Right lung (tissue), 5 donors: Measurements from ENCODE around the gene PTGER4. TPM values are rescaled to one million over a fixed set of nuclear protein-coding genes. Genes with fewer than 3 reads are reported as not detected.
A peak's percentile ranks its signal among the peaks of the same experiment; 100 is the strongest.

ENCODE experiments used
- DNase-seq, 2 donors: peaks; one replicate each; pipeline ENCODE4 v3.0.0-alpha.2; 2013
- polyA plus RNA-seq, 5 donors: library from polyadenylated mRNA; unstranded; fragments of 120-200 nt; gene quantifications; one replicate each; pipeline versions ENCODE4 v1.2.1 to v1.2.3, GENCODE V29; 2013; ENCODE audit warnings: inconsistent platforms in 1 of 5, low replicate concordance in 1 of 5; ENCODE audit not compliant: insufficient read length in 5 of 5, insufficient read depth in 1 of 5

The PTGER4 gene
- polyA plus RNA-seq, 5 donors, result 2.2 to 4.7 (median 3.4) TPM

- DNase-seq, result no peak
Measured at GRCh38 chr5:40667161-40667663, 12.5 kb upstream of the PTGER4 start.

GRCh38 chr5:40669606-40670390 is 9.9 kb upstream of the PTGER4 start:
- no peak for DNase-seq

GRCh38 chr5:40672425-40672824 is 7.3 kb upstream of the PTGER4 start:
- DNase-seq, result no peak

DNA sequence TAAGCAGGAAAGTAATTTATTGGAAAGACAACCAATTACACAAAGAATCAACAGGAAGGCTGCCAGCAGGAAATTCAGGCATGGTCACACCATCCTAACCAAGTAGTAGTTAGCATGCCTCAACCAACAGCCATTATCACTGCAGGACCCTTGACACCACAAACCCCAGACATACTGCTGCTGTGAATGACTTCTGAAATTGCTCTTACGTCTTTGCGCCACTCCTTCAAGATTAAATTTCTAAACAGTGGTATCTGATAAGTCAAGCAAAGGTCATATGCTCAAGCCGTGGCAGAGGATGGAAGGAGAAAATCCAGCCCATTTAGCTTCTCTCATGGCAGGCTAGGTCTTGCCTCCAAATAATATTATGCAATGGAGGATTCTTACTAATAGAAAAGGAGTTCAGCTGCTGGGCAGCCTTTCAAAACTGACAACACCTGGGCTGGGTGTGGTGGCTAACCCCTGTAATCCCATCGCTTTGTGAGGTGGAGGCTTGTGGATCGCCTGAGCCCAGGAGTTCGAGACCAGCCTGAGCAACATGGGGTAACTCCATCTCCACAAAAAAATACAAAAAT is 5.0 kb upstream of the PTGER4 start:
- DNase-seq, result no peak

- DNase-seq, result no peak
Measured at GRCh38 chr5:40675396-40676133, 4.2 kb upstream of the PTGER4 start.

- DNase-seq, result no peak
Measured at GRCh38 chr5:40676613-40677343, 2.9 kb upstream of the PTGER4 start.

GRCh38 chr5:40677456-40677855 is 2.3 kb upstream of the PTGER4 start:
- no peak for DNase-seq

- no peak for DNase-seq
Measured at GRCh38 chr5:40678026-40678425, 1.7 kb upstream of the PTGER4 start.

DNA sequence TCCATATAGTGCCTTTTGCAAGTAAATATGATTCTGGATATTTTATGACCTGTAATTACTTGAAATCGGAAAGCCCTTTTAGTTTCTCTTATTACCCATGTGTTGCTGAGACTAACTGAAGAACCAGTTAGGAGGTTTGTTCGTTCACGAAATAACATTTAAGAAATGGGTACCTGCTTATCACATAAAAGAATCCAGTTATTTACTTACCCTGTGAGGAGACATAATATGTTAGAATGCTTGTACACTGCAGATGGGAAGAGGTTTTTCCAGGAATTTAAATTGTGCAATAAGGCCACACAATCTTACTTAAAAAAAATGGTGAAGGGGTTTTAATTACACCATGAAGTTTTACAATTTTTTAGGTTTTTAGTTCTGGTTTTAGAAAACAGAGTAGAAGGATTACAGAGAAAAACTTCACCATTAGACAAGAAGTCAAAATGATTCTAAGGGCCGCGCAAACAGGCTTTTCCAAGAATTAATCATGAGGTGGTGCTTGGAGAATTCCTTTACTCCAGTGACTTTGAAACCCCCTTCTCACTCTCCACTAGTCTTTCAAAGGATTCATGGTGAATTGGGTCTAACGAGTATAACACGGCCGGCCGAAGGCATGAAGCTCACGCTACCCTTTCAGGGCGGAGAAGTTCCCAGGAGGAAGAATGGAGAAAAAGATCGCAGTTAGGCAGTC is 1.1 kb upstream of the PTGER4 start:
- DNase-seq, result peak in 1 of 2 donors; percentile 41

DNA sequence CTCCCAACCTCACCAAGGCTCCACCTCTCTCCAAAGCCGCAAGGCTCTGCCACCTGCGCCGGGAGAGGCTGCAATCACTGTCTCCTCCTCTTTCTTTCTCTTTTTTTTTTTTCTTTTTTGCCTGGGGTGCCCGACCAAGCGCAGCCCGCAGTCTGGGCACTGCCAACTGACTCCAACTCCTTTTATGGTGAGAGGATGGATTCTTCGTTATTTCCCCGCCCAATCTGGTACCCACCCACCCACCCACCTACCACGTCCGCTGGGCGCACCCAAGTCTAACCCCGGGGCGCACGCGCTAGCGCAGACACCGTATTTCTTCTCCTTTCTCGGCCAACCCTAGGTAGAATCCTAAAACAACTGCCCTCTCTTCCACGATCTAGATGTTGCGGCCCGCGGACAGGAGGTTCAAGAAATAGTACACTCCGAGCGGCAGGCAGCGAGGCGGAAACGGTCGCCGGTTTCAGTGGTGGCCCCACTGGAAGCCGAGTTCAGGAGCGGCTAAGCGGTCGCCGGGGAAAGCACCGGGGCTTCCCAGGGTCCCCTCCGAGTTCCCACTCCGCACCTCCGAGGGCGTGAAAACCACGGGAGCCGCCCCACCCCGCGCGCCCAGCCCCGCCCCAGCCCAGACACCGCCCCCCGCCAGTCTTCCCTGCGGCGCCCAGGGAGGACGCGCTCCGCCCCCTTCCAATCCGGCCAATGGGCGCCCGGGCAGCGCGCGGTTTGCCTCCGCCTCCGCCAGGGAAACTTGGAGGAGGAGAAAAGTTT is 385 bp upstream of the PTGER4 start:
- peak; percentile 87 to 90 for DNase-seq

DNA sequence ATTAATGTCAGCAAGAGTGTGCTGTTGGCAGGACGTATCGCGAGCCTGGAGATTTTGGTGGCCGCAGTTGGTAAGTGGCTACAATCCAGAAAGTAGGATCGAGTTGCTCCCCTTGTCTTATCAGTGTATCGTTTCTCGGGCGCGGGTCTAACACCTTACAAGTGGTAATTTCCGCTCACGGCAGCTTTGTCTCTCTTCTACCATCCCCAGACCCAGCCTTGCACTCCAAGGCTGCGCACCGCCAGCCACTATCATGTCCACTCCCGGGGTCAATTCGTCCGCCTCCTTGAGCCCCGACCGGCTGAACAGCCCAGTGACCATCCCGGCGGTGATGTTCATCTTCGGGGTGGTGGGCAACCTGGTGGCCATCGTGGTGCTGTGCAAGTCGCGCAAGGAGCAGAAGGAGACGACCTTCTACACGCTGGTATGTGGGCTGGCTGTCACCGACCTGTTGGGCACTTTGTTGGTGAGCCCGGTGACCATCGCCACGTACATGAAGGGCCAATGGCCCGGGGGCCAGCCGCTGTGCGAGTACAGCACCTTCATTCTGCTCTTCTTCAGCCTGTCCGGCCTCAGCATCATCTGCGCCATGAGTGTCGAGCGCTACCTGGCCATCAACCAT is 1.1 kb downstream of the PTGER4 start:
- no peak for DNase-seq

- no peak for DNase-seq
Measured at GRCh38 chr5:40681363-40682153, 1.8 kb downstream of the PTGER4 start.

- DNase-seq, result no peak
Measured at GRCh38 chr5:40682154-40683017, 2.7 kb downstream of the PTGER4 start.

- DNase-seq, result no peak
Measured at GRCh38 chr5:40683305-40683704, 3.6 kb downstream of the PTGER4 start.

- no peak for DNase-seq
Measured at GRCh38 chr5:40685193-40685592, 5.5 kb downstream of the PTGER4 start.

GRCh38 chr5:40685976-40686486 is 6.3 kb downstream of the PTGER4 start:
- DNase-seq, result peak; percentile 52 to 55

- DNase-seq, result no peak
Measured at GRCh38 chr5:40687321-40687720, 7.6 kb downstream of the PTGER4 start.
